Gastrocnemius medialis (tissue), 4 donors: ENCODE measurements around the gene PRMT7. TPM values are rescaled to one million over a fixed set of nuclear protein-coding genes. Genes with fewer than 3 reads are reported as not detected.

Experiments used
- ATAC-seq, 2 donors: fragments of 150-250 bp; one replicate each; pipeline ENCODE4 v1.9.1; 2016
- DNase-seq, 2 donors: peaks; one replicate each; pipeline ENCODE4 v3.0.0-alpha.2; 2019
- H3K27ac ChIP-seq, 4 donors: fragments of 200-600 bp; sonication (generic); 1 replicate in 1 of 4; 2 replicates in 3 of 4; pipeline ENCODE4 v1.5.1; 2016 to 2018; ENCODE audit warnings: mild to moderate bottlenecking in 2 of 4, moderate library complexity in 1 of 4
- H3K27me3 ChIP-seq, 3 donors: fragments of 200-600 bp; sonication (generic) in 2 of 3; 1 replicate in 1 of 3; 2 replicates in 2 of 3; pipeline versions ENCODE4 v1.5.1 to v1.6.0; 2016 to 2019; ENCODE audit warnings: mild to moderate bottlenecking in 1 of 3, moderate library complexity in 1 of 3
- H3K36me3 ChIP-seq, 2 donors: fragments of 200-600 bp; sonication (generic) in 1 of 2; one replicate each; pipeline ENCODE4 v1.5.1; 2017 to 2018
- H3K4me1 ChIP-seq, 2 donors: fragments of 200-600 bp; sonication (generic) in 1 of 2; one replicate each; pipeline ENCODE4 v1.5.1; 2016 to 2017; ENCODE audit warnings: mild to moderate bottlenecking in 2 of 2
- H3K4me3 ChIP-seq, 4 donors: fragments of 200-600 bp; sonication (generic) in 3 of 4; 1 replicate in 1 of 4; 2 replicates in 3 of 4; pipeline ENCODE4 v1.5.1; 2016 to 2019; ENCODE audit warnings: mild to moderate bottlenecking in 2 of 4
- H3K9me3 ChIP-seq, 3 donors: fragments of 200-600 bp; sonication (generic) in 2 of 3; 1 replicate in 1 of 3; 2 replicates in 2 of 3; pipeline ENCODE4 v1.5.1; 2016 to 2019
- CTCF ChIP-seq, 5 experiments: fragments of 450-650 bp in 3 of 5; fragments of 200-600 bp in 2 of 5; sonication (generic) in 2 of 5; IDR thresholded peaks in 4 of 5; conservative IDR thresholded peaks in 1 of 5; 1 replicate in 4 of 5; 2 replicates in 1 of 5; pipeline ENCODE4 v1.5.1; 2016 to 2019; ENCODE audit warnings: antibody characterized with exemption in 5 of 5, mild to moderate bottlenecking in 3 of 5, moderate library complexity in 3 of 5
- POLR2A ChIP-seq, 2 donors: fragments of 450-650 bp; IDR thresholded peaks; one replicate each; pipeline ENCODE4 v1.6.1; 2017; ENCODE audit warnings: antibody characterized with exemption in 2 of 2, mild to moderate bottlenecking in 2 of 2, moderate library complexity in 2 of 2
- in situ Hi-C, 4 donors: fragments of 200-750 bp; cut with MboI; loops; one replicate each; pipeline versions ENCODE4 v1.15.0 to v1.8.0; 2017; ENCODE audit warnings: low sequenced_read_pairs in 4 of 4
- intact Hi-C: fragments of 100-400 bp; cut with DNase I; formaldehyde crosslinking; loops from one replicate; pipeline ENCODE4 v1.15.1; 2023; ENCODE audit warnings: low total_unique reads
- total RNA-seq, 4 donors: library from RNA; depleted of rRNA; stranded (reverse); fragments of >200 nt; gene quantifications; one replicate each; pipeline versions ENCODE4 v1.1.0 to v1.2.3, GENCODE V29; 2016

The PRMT7 gene
- total RNA-seq, 4 donors from 2014 or later = 22.2 to 41.0 (median 32.8) TPM

GRCh38 chr16:68282064-68282452, 28.8 kb upstream of the PRMT7 start:
- in situ Hi-C loops (no loop called here), intact Hi-C loops (loop anchor here (2.0 kb wide), 1 partner anchor 17 kb away; the partner anchor contains the start of gene SLC7A6)
- Histone ChIP-seq H3K36me3 (peaks cover 0 to 27% of the 10 kb centered on the region in 2 donors), H3K4me1 (peaks cover 80 to 89% of the 10 kb centered on the region in 2 donors), H3K27ac (peak overlapping the region; percentile 86 to 99 (median 95)), H3K27me3 (no peaks in the 10 kb centered on the region), H3K9me3 (no peaks in the 10 kb centered on the region), H3K4me3 (no peak overlapping the region)
- ATAC-seq (peak in 1 of 2 donors; percentile 6), DNase-seq (no peak)
- TF ChIP-seq CTCF (IDR thresholded peaks at IDR 0.05 in 4 of 5, conservative IDR thresholded peaks at IDR 0.05 in 1 of 5) (no peak), POLR2A (IDR thresholded peaks at IDR 0.05) (peak in 1 of 2 donors; percentile 10)

GRCh38 chr16:68283346-68283745, 27.5 kb upstream of the PRMT7 start:
- intact Hi-C loops = loop anchor here (2.0 kb wide), 1 partner anchor 19 kb away; the partner anchor contains the start of gene SLC7A6
- peaks cover 89 to 90% of the 10 kb centered on the region in 2 donors for H3K4me1 ChIP-seq

GRCh38 chr16:68283801-68284598, 26.8 kb upstream of the PRMT7 start:
- Histone ChIP-seq H3K9me3 (no peaks in the 10 kb centered on the region), H3K27me3 (no peaks in the 10 kb centered on the region), H3K4me3 (peak overlapping the region; percentile 11 to 40 (median 24)), H3K4me1 (peaks cover 95 to 96% of the 10 kb centered on the region in 2 donors), H3K27ac (peak overlapping the region; percentile 86 to 99 (median 95)), H3K36me3 (peaks cover 0 to 24% of the 10 kb centered on the region in 2 donors)
- in situ Hi-C loops (no loop called here), intact Hi-C loops (loop anchor here (2.0 kb wide), 1 partner anchor 19 kb away; the partner anchor contains the start of gene SLC7A6)
- ATAC-seq (peak; percentile 66 to 78), DNase-seq (peak; percentile 95 to 97)
- TF ChIP-seq POLR2A (IDR thresholded peaks at IDR 0.05) = peak; percentile 51 to 86
- peak in 1 of 5 experiments; percentile 16 for TF ChIP-seq CTCF (IDR thresholded peaks at IDR 0.05 in 4 of 5, conservative IDR thresholded peaks at IDR 0.05 in 1 of 5)

More at GRCh38 chr16:68283346-68283745, 27.5 kb upstream of the PRMT7 start:
- in situ Hi-C loops = no loop called here
- Histone ChIP-seq H3K27me3 (no peaks in the 10 kb centered on the region), H3K27ac (peak overlapping the region; percentile 86 to 99 (median 95)), H3K4me3 (peak overlapping the region in 2 of 4 donors; percentile 16 to 28), H3K9me3 (no peaks in the 10 kb centered on the region), H3K36me3 (peaks cover 0 to 23% of the 10 kb centered on the region in 2 donors)
- TF ChIP-seq POLR2A (IDR thresholded peaks at IDR 0.05) (no peak), CTCF (IDR thresholded peaks at IDR 0.05 in 4 of 5, conservative IDR thresholded peaks at IDR 0.05 in 1 of 5) (no peak)
- DNase-seq (no peak), ATAC-seq (no peak)

GRCh38 chr16:68284847-68285246, 26.0 kb upstream of the PRMT7 start:
- no peak for TF ChIP-seq CTCF (IDR thresholded peaks at IDR 0.05 in 4 of 5, conservative IDR thresholded peaks at IDR 0.05 in 1 of 5)
- TF ChIP-seq POLR2A (IDR thresholded peaks at IDR 0.05) = no peak
- no peaks in the 10 kb centered on the region for H3K9me3 ChIP-seq
- peaks cover 91 to 93% of the 10 kb centered on the region in 2 donors for H3K4me1 ChIP-seq
- H3K27me3 ChIP-seq = no peaks in the 10 kb centered on the region
- peak overlapping the region; percentile 86 to 99 (median 95) for H3K27ac ChIP-seq
- H3K36me3 ChIP-seq = peaks cover 0 to 33% of the 10 kb centered on the region in 2 donors
- intact Hi-C loops (no loop called here), in situ Hi-C loops (no loop called here)
- H3K4me3 ChIP-seq = peak overlapping the region in 2 of 4 donors; percentile 7 to 40
- ATAC-seq (no peak), DNase-seq (no peak)
